Posterior cingulate gyrus (tissue), 11 donors: ENCODE data around the gene GPSM3.

ENCODE experiments used
- DNase-seq, 10 donors: peaks; one replicate each; pipeline versions ENCODE4 v3.0.0 to v3.0.0-alpha.2; 2020 to 2021; ENCODE audit warnings: mixed read lengths in 3 of 10
- intact Hi-C: fragments of 100-400 bp; cut with DNase I; formaldehyde crosslinking; loops from one replicate; pipeline ENCODE4 v1.15.1; 2023

The GPSM3 gene

DNA sequence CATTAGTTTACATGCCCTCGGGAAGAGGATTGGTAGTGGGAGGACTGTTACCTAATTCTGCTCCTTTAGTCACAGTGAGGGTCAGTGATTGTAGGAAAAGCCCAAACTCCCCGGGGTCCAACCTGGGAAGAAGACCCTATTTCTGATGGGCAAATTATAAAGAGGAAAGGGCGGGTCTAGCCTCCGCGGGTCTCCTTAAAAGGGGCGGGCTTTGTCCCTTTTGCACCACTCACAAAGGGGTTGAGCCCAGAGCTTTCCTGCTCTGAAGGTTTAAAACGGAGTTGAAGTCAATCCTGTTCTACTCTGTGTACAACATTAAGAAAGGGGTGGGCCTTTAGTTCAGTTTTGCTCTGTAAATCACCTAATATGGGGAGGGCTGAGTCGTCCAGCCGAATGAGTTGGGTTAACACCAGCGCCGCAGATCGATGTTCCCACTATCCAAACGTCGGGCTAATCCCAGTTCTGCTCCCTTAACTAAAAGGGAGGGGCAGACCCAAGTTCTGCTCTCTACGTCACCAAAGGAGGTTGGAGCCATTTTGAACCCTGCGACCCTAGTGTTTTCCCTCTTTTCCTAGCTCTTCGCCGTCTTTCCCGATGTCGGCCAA, 15.2 kb downstream of the GPSM3 start:
- intact Hi-C loops: loop anchor here (2.0 to 5.0 kb wide), 2 partner anchors 18 to 45 kb away; partner anchors contain the start of gene FKBPL
- peak in 2 of 10 donors; percentile 71 to 74 for DNase-seq

DNA sequence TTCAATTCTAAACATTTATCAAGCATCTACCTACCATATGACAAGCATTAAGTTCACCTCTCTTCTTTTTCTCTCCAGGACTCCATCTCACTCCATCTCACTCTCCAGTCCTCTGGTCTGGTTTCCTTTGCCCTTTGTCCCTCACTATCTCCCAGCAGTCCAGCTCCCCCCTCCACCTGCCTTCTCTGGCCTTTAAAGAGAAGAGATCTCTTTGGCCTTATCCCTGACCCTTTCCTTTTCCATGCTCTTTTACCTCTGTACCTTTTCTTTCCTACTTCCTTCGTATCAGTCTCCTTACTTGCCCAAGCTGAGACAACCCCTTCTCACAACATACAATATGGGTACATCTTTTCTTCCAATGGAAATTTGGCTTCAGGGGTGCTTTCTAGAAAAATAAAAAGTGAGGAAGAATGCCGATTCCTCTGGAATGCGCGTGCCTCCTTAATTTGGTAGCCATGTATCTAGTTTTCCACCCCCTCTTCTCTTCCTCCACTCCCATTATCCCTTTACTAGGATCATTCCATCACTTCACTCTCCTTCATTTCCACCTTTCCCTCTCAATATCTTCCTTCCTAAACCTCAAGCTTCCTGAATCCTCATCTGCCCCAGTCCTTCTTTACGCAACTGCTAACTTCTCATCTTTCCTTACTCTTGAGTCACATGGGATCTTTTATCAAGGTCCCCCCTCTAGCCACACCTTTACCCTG, 15.8 kb downstream of the GPSM3 start:
- peak in 1 of 10 donors; percentile 21 for DNase-seq
- intact Hi-C loops: loop anchor here (2.0 to 5.0 kb wide), 2 partner anchors 18 to 44 kb away; partner anchors contain the start of gene FKBPL

DNA sequence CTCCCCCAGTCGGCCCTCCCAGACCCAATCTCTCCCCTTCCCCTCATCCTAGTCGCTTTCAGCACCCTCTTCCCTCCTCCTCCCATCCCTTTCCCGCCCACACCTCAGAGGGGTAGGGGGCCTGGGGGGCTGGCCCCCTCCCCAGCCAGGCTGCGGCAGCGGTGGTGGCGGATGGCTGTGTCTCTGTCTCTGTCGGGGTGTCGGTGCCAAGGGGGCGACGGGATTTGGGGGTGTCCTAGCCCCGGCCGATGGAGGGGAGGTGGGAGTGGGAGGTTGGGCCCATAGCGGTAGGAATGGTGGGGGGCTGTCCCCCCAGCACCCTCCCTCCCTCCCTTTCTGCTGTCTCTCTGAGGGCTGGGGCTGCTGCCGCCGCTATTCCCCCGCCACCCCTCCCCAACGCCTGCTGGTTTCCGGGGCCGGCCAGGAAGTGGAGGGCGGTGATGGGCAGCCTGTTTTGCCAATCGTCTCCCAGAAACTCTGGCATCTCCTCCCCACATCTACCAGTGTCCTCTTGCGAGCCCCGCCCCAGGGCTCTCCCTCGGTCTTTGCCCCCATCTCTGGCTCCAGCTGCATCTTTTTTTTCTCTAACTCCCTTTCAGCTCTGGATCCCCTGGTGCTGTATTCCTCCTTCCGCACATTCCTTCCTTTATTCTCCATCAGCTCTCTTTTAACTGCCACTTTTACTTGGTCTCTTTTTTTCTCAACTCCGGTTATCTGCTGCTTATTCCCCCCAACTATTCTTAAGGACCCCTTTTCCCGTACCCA, 16.6 kb downstream of the GPSM3 start, which contains the start of gene AGPAT1:
Gene AGPAT1, minus strand, starts transcription at position 374 of the 765 bp plus-strand sequence. CDS start 4,588 bp downstream, outside the sequence.
- DNase-seq: peak; percentile 97 to 100 (median 98)
- intact Hi-C loops: loop anchor here (2.0 to 5.0 kb wide), 2 partner anchors 19 to 44 kb away; partner anchors contain the start of gene FKBPL

DNA sequence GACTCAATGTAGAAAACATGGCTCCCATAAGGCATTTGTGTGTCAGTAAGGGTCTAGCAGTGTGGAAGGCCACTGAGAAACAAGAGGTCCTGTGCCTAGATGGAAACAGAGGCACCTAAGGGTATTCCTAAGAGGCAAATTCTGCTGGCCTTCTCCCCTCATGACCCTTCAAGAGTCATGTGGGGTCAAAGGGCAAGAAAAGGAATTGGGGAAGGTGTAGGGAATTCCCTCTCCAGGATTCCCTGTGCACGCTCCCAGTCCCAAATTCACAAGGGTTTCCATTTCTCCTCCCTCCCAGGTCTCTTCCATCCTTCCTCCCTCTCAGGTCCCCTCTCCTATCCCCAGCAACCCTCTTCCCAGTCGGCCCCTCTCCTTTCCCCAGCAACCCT, 17.1 kb downstream of the GPSM3 start:
- intact Hi-C loops: loop anchor here (5.0 kb wide), 1 partner anchor 43 kb away; the partner anchor contains the start of gene FKBPL

DNA sequence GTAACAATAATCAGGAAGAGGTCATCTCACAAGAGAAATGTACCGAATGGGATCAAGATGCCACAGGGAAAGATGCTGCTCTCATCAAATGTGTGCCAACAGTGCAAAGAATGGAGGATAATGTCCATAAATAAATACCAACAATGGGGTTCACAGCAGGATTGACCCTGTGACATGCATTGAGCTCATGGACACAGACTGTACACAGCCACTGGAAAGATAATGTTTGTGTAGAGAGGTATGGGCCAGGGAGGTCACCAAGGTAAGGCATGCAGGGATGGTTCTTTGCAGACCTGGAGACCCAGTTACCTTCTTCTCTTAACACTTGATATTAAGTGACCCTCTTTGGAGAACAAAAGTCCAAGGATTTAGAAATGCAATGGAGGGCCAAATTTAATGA, 18.0 kb downstream of the GPSM3 start:
- no peak for DNase-seq

More for the DNA sequence above, 17.1 kb downstream of the GPSM3 start:
- DNase-seq: no peak

DNA sequence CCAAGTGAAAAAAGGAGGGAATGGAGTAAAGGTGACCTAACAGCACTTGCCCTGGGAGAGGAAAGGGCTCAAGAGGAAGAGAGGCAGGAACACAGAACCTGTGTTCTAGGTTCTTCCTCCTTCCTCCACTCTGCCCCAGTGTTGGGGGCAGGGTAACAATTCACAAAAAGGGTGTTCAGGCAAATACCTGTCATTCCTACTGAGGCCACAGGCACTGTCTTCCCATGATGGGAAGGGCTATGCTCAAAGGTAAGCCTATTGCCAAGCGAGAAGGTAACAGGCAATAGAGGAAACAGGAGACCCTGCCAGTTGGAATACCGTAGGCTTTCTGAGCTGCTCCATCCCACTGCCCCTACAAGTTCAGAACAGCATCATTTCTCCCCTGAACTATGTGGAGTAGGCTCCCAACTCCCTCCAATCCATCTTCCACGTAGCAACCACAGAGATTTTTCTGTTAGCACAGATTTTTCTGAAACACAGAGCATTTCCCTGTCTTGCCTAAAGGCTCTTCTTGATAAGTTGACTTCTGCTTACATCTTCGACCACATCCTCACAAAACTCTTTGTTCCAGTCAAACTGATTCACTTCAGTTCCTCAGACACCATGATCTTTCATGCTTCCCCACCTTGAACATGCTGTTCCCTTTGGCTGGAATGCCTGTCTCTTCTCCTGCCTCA, 19.3 kb downstream of the GPSM3 start:
- intact Hi-C loops: no loop called here

More for the DNA sequence above, 18.0 kb downstream of the GPSM3 start:
- intact Hi-C loops: no loop called here

DNA sequence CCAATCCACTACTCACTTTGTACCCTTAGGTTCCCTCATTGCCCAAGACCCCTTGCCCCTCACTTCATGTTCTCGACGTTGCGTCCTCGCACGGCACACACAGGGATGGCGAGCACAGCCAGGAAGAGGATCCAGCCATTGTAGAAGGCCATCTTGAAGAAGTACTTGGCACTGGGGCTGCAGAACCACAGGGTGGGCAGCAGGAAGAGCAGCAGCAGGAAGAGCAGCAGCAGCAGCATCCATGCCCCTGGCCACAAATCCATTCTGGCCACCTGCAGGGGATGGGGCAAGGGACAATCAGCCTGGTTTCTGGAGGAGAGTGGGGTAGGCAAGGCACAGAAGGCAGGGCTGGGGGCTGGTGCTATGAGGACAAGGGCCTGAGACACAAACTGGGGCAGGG, 21.2 kb downstream of the GPSM3 start:
- DNase-seq: peak in 3 of 10 donors; percentile 17 to 52 (median 44)
- intact Hi-C loops: no loop called here

More for the DNA sequence above, 19.3 kb downstream of the GPSM3 start:
- DNase-seq: no peak

DNA sequence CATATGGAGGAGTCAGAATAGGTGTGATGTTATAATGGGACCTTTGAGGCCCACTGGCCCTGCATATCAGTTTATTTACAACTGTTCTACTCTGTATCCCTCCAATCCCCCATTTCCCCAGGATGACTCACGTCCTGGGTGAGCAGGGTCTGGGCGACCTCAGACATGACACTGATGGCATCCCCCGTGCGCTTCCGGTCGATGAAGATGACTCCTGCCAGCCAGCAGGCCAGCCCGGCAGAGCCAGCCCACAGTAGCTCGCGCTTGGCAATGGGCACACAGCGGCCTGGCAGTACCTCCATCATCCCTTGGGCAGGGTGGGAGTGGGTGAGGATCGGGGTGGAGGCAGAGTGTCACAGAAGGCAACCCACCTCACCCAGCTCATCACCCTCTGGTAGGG, 22.1 kb downstream of the GPSM3 start:
- intact Hi-C loops: no loop called here
- peak in 2 of 10 donors; percentile 48 to 82 for DNase-seq

DNA sequence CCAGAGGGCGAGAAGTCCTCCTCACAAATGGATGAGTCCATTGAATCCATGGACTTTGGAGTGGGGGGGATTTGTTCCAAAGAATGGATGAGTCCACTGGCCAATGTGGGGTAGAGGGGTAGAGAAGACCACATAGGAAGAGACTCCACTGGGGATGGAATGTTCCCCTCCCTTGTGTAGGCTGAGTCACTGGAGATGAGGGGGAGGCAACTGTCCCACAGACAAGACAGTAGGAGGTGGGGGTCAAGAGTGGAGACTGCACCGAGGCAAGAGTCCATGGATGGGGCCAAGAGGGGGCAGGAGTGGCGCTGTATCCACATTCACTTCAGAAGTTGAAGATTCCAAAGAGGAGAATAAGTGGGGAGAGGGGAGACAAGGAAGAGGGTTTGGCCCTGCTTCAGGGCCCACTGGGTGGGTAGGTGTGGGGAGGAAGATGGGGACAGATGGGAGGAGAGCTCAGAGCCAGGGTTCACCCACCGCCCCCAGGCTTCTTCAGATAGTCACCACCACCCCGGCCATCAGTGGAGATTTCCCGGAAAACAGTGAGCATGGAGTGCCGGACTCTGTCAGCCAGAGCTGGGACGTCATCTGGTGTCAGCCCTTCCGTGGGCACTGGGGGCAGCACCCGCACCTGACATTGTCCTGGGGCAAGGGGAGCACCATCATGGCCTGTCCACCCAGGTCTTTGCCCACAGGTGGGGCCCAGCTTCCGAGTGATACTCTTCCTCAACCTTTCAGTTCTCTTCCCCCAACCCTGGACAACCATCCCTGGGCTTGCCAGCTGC, 23.4 kb downstream of the GPSM3 start:
- intact Hi-C loops: no loop called here
- peak in 3 of 10 donors; percentile 25 to 66 (median 57) for DNase-seq

DNA sequence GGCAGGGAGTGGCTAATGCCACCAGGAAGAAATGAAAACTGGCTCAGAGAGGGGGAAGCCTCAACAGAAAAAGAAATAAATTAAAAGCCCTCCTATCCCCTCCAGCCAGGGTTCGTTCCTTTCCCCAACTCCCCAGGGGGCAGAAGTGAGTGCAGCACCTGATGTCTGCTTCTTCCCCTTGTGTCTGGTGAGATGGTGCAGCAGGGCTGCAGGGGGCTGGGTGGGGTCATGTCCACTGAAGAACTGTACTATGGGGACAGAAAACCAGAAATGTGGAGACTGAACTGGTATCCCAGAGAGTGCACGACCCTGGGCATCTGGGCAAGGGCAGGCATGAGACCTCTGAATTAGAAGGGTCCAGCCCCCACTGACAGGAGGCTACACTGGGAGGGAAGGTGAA, 24.1 kb downstream of the GPSM3 start:
- DNase-seq: peak in 3 of 10 donors; percentile 31 to 57 (median 34)
- intact Hi-C loops: no loop called here

DNA sequence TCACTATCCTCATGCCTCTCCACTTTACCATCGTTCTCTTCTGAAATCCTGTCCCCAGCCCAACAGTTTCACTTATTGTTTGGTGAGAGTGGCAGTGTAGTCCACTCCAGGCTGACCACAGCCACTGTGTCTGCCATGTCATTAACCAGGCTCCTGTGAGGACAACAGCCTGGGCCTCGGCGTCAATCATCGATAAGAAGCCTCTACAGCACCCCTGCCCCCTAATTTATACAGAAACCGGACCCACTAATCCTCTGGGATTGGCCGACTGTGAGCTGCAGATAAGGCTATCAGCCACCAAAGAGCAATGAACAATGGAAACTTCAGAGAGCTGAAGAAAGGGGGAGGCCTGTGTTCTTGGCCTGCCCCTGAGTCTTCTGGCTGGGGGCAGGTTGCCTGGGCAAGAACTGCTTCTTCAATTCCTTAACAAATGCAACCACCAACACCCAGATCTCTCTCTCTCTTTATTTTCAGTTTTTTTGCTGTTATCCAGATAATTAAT, 24.6 kb downstream of the GPSM3 start:
- DNase-seq: no peak
- intact Hi-C loops: no loop called here

DNA sequence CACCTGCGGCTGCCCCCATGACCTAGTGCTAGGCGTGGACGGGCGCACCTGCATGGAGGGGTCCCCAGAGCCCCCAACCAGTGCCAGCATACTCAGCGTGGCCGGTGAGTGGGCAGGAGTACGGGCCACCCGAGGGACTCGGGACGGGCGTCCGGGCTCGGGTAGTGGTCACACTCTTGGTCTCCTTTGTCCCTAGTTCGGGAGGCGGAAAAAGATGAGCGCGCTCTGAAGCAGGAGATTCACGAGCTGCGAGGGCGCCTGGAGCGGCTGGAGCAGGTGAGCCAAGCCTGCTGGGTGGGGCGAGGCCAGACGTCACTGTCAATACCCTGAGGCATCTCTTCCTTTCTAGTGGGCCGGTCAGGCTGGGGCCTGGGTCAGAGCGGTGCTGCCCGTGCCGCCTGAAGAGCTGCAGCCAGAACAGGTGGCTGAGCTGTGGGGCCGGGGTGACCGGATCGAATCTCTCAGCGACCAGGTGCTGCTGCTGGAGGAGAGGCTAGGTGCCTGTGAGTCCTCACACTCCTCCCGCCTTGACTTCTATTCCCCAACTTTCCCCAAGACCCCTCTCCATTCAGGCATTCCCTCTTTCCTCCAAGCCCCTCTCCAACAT, 25.2 kb downstream of the GPSM3 start:
- peak in 2 of 10 donors; percentile 53 to 85 for DNase-seq
- intact Hi-C loops: no loop called here

DNA sequence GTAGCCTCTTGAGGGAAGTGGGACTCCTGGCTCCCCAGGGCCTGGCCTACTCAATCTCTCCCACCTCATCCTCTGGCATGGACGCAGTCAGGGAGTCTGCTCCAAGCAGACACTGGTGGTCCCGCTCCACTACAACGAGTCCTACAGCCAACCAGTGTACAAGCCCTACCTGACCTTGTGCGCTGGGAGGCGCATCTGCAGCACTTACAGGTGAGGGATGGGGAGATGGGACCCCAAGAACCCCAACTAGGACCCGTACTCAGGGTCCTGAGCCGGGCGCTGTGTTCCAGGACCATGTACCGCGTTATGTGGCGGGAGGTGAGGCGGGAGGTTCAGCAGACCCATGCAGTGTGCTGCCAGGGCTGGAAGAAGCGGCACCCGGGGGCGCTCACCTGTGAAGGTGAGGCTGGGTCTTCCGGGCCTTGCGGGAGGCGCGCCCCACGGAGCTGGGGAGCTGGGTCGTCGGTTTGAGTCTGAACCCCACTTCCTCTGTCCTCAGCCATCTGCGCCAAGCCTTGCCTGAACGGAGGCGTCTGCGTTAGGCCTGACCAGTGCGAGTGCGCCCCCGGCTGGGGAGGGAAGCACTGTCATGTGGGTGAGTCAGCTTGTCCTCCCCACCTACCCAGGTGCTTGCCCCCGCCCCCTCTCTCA, 25.9 kb downstream of the GPSM3 start:
- intact Hi-C loops: no loop called here
- peak in 3 of 10 donors; percentile 68 to 84 (median 80) for DNase-seq

DNA sequence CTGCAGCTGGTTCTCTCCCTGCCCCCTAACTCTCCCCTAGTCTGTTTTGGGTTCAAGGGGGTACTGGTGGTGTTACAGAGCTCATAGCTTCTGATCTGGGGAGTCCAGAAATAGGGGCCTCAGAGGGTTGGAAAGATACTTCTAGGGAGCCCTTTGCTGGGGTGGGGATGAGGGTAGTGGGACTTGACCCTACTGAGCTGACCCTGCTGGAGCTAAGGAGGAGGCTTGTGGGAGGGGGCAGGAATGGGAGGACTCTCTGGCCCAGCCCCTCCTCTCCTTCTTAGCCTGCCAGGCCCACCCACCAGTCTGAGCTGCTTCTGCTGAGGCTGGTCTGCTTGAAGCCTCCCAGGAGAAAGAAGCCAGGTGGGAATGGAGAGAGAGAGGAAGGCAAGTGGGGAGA, 28.1 kb downstream of the GPSM3 start, which contains the start of gene EGFL8:
Gene EGFL8, plus strand, starts transcription at position 301 of the 400 bp plus-strand sequence. CDS start 1,571 bp downstream, outside the sequence.
- DNase-seq: peak in 2 of 10 donors; percentile 30 to 40
- intact Hi-C loops: no loop called here

DNA sequence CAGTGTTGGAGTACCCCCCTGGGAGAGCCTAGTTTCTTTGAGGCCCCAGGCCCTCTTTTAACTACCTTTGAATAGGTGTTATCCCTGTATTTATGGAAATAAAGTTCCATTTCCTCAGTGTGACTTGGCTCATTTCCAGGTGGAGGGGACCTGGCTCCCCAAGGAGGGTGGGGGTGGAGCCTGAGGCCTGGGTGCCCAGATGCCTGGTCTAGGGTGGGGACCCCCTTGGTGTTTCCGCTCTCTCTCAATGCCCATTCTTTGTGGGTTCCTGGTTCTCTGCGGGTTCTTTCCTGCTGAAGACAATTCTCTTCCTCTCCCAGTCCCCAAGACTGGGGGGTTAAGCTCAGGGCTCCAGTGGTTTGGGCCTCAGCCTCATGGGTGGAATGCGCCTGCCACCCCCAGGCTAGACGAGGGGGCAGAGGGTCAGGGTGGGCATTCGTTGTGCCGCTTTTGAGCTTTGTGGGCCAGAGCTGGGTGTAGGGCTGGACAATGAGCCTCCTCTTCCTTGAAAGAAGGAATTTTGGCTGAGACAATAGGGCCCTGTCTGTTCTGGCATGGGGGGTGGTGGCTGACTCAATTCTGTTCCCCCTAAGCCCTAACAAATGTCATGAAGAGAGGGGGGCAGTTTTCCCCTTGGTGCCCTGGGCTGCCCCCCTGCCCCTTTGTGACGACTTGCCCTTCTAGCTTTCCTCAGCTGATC, 28.7 kb downstream of the GPSM3 start:
- intact Hi-C loops: no loop called here
- DNase-seq: peak in 2 of 10 donors; percentile 48 to 87

DNA sequence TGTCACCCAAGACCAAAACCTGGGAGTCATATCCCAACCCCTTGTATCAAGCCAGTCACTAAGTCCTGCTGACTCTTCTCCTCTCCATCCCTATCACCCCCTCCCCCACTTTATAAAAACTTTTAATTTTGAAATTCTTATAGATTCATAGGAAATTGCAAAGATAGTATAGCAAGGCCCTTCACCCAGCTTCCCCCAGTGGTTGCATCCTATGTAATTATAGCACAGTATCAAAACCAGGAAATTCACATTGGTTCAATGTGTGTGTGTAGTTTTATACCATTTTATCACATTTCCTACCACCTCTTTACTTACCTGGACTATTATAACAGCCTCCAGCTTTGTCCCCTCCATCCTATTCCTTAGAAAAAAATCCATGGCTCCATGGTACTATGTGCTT, 34.4 kb downstream of the GPSM3 start:
- intact Hi-C loops: no loop called here
- no peak for DNase-seq

DNA sequence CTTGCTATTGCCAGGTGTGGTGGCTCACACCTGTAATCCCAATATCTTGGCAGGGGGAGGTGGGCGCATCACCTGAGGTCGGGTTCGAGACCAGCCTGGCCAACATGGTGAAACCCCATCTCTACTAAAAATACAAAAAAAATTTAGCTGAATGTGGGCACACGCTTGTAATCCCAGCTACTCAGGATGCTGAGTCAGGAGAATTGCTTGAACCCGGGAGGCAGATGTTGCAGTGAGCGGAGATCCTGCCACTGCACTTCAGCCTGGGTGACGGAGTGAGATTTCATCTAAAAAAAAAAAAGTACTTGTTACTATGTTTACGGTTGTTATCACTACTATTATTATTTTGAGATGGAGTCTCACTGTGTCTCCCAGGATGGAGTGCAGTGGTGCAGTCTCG, 35.6 kb downstream of the GPSM3 start:
- intact Hi-C loops: no loop called here
- no peak for DNase-seq
